ENCODE data around the gene METTL3. TPM values are rescaled to one million over a fixed set of nuclear protein-coding genes. Genes with fewer than 3 reads are reported as not detected.

The METTL3 gene
- total and polyA plus RNA-seq, 2 of the 13 experiments (the other 11 are each of a cell fraction or from before 2014, with no cell fraction given): 123 to 130 TPM

- no peak for TF ChIP-seq NPAS2 (CRISPR knock-in tag; IDR thresholded peaks at IDR 0.05; ENCODE audit: borderline replicate concordance)
- TF ChIP-seq, protein P1, sequence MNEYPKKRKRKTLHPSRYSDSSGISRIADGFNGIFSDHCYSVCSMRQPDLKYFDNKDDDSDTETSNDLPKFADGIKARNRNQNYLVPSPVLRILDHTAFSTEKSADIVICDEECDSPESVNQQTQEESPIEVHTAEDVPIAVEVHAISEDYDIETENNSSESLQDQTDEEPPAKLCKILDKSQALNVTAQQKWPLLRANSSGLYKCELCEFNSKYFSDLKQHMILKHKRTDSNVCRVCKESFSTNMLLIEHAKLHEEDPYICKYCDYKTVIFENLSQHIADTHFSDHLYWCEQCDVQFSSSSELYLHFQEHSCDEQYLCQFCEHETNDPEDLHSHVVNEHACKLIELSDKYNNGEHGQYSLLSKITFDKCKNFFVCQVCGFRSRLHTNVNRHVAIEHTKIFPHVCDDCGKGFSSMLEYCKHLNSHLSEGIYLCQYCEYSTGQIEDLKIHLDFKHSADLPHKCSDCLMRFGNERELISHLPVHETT (CRISPR knock-in tag; conservative IDR thresholded peaks at IDR 0.05): 0 out of 2 replicates have a peak, but pooled peaks have one; percentile 42
- TF ChIP-seq ZNF546 (CRISPR knock-in tag; conservative IDR thresholded peaks at IDR 0.05): no peak
- TF ChIP-seq ZNF567 (CRISPR knock-in tag; IDR thresholded peaks at IDR 0.05; ENCODE audit: borderline replicate concordance): peak; percentile 97
- TF ChIP-seq ZNF782 (CRISPR knock-in tag; IDR thresholded peaks at IDR 0.05; ENCODE audit: borderline replicate concordance): peak; percentile 95; the same call in 1 of the 2 replicates
- TF ChIP-seq, protein P2, sequence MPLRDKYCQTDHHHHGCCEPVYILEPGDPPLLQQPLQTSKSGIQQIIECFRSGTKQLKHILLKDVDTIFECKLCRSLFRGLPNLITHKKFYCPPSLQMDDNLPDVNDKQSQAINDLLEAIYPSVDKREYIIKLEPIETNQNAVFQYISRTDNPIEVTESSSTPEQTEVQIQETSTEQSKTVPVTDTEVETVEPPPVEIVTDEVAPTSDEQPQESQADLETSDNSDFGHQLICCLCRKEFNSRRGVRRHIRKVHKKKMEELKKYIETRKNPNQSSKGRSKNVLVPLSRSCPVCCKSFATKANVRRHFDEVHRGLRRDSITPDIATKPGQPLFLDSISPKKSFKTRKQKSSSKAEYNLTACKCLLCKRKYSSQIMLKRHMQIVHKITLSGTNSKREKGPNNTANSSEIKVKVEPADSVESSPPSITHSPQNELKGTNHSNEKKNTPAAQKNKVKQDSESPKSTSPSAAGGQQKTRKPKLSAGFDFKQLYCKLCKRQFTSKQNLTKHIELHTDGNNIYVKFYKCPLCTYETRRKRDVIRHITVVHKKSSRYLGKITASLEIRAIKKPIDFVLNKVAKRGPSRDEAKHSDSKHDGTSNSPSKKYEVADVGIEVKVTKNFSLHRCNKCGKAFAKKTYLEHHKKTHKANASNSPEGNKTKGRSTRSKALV (CRISPR knock-in tag; IDR thresholded peaks at IDR 0.05): 0 out of 2 replicates have a peak, but pooled peaks have one; percentile 72
- peak; percentile 93; the same call in 1 of the 2 replicates for TF ChIP-seq CBX5 (CRISPR knock-in tag; IDR thresholded peaks at IDR 0.05; ENCODE audit: borderline replicate concordance)
- peak; percentile 95 for TF ChIP-seq ATF1 (CRISPR knock-in tag; IDR thresholded peaks at IDR 0.05)
- TF ChIP-seq ZNF672 (CRISPR knock-in tag; IDR thresholded peaks at IDR 0.05): no peak
- TF ChIP-seq RFXAP (CRISPR knock-in tag; IDR thresholded peaks at IDR 0.05; ENCODE audit: borderline replicate concordance): peak; percentile 51; the same call in 1 of the 2 replicates
- TF ChIP-seq GABPA (IDR thresholded peaks at IDR 0.05; ENCODE audit: low read depth, low read length): peak; percentile 87
- peak; percentile 97 for TF ChIP-seq GABPA (CRISPR knock-in tag; IDR thresholded peaks at IDR 0.05; ENCODE audit: low read depth)
- peak; percentile 77 for TF ChIP-seq RBFOX2 (IDR thresholded peaks at IDR 0.05; ENCODE audit: low read depth, low read length)
- peak; percentile 34; the same call in 1 of the 2 replicates for TF ChIP-seq TFDP2 (CRISPR knock-in tag; IDR thresholded peaks at IDR 0.05)
- TF ChIP-seq GABPB1 (CRISPR knock-in tag; IDR thresholded peaks at IDR 0.05): peak; percentile 96
- no peak for TF ChIP-seq SOX6 (IDR thresholded peaks at IDR 0.05)
- peak; percentile 47 for TF ChIP-seq SOX6 (CRISPR knock-in tag; IDR thresholded peaks at IDR 0.05)
- TF ChIP-seq ZNF737 (CRISPR knock-in tag; IDR thresholded peaks at IDR 0.05; ENCODE audit: borderline replicate concordance): no peak
- TF ChIP-seq GATA4 (IDR thresholded peaks at IDR 0.05; ENCODE audit: borderline replicate concordance, low read depth): peak; percentile 51; the same call in 1 of the 2 replicates
- TF ChIP-seq HMG20A (CRISPR knock-in tag; IDR thresholded peaks at IDR 0.05; ENCODE audit: borderline replicate concordance): no peak
- peak; percentile 95 for TF ChIP-seq HBP1 (CRISPR knock-in tag; IDR thresholded peaks at IDR 0.05; ENCODE audit: low read depth)
- TF ChIP-seq ARID2 (CRISPR knock-in tag; IDR thresholded peaks at IDR 0.05; ENCODE audit: borderline replicate concordance): no peak
These were observed 34.0 kb downstream of the METTL3 start, which contains the start of the genes RAB2B and TOX4 (continued) for GRCh38 chr14:21476925-21477681.
